Spleen (tissue), 11 donors: ENCODE results near the gene EYS. TPM values are rescaled to one million over a fixed set of nuclear protein-coding genes. Genes with fewer than 3 reads are reported as not detected.

Experiments
- DNase-seq: peaks from one replicate; pipeline ENCODE4 v3.0.0-alpha.2; 2020
- H3K27ac ChIP-seq, 8 donors: fragments of 200-600 bp; sonication (generic) in 7 of 8; 1 replicate in 4 of 8; 2 replicates in 4 of 8; pipeline versions ENCODE4 v1.5.0 to v1.8.0; 2016 to 2021; ENCODE audit warnings: inconsistent platforms in 4 of 8, mild to moderate bottlenecking in 4 of 8, moderate library complexity in 1 of 8
- H3K27me3 ChIP-seq, 7 donors: fragments of 200-600 bp; sonication (generic) in 6 of 7; replicated peaks in 1 of 7; 1 replicate in 4 of 7; 2 replicates in 3 of 7; pipeline versions ENCODE4 v1.5.0 to v1.8.0; 2016 to 2021; ENCODE audit warnings: inconsistent platforms in 3 of 7, mild to moderate bottlenecking in 1 of 7
- H3K36me3 ChIP-seq, 6 donors: fragments of 200-600 bp; sonication (generic) in 5 of 6; 1 replicate in 4 of 6; 2 replicates in 2 of 6; pipeline versions ENCODE4 v1.5.0 to v1.8.0; 2016 to 2021; ENCODE audit warnings: inconsistent platforms in 2 of 6
- H3K4me1 ChIP-seq, 6 donors: fragments of 200-600 bp; sonication (generic) in 5 of 6; 1 replicate in 3 of 6; 2 replicates in 3 of 6; pipeline versions ENCODE4 v1.5.0 to v1.8.0; 2016 to 2021; ENCODE audit warnings: inconsistent platforms in 3 of 6
- H3K4me3 ChIP-seq, 8 donors: fragments of 200-600 bp; sonication (generic) in 7 of 8; 1 replicate in 4 of 8; 2 replicates in 4 of 8; pipeline versions ENCODE4 v1.5.0 to v1.8.0; 2016 to 2021; ENCODE audit warnings: inconsistent platforms in 4 of 8, mild to moderate bottlenecking in 4 of 8, moderate library complexity in 2 of 8
- H3K9me3 ChIP-seq, 8 donors: fragments of 200-600 bp; sonication (generic) in 7 of 8; 1 replicate in 4 of 8; 2 replicates in 4 of 8; pipeline versions ENCODE4 v1.5.0 to v1.8.0; 2016 to 2021; ENCODE audit warnings: inconsistent platforms in 4 of 8
- POLR2A ChIP-seq, 3 donors: fragments of 450-650 bp; IDR thresholded peaks; one replicate each; pipeline ENCODE4 v1.5.1; 2017; ENCODE audit warnings: antibody characterized with exemption in 3 of 3, mild to moderate bottlenecking in 1 of 3
- POLR2AphosphoS5 ChIP-seq, 3 donors: sonication (generic); formaldehyde crosslinking; IDR thresholded peaks; one replicate each; pipeline ENCODE4 v1.5.1; 2017; ENCODE audit warnings: antibody characterized with exemption in 3 of 3
- WGBS, 5 donors: extraction: QIAGEN DNeasy Blood & Tissue Kit in 3 of 5; methylation state at CpG; one replicate each; pipeline versions ENCODE4 v1.1.5 to v1.1.7; 2013 to 2018; 5-methylcytosine and 5-hydroxymethylcytosine counted together
- intact Hi-C: fragments of 100-400 bp; cut with DNase I; formaldehyde crosslinking; loops from one replicate; pipeline ENCODE4 v1.15.0; 2023; ENCODE audit warnings: low total_unique reads
- polyA plus RNA-seq, 3 donors: library from polyadenylated mRNA; stranded (reverse); fragments of 200-250 nt; gene quantifications; one replicate each; pipeline ENCODE4 v1.2.1, GENCODE V29; 2013
- total RNA-seq, 7 donors: library from RNA; depleted of rRNA in 3 of 7; stranded (reverse); fragments of >200 nt in 3 of 7; fragmentation: NEBNext Ultra II Directional in 4 of 7; extraction: Animal tissue kit (Norgen Biotek cat#: 25700) in 4 of 7; gene quantifications; one replicate each; pipeline versions ENCODE4 v1.1.0 to v1.2.1, GENCODE V29; 2016 to 2021
- TF ChIP-seq, protein P1 (sequence below), 11 experiments: fragments of 200-600 bp in 7 of 11; fragments of 450-650 bp in 4 of 11; sonication (generic) in 4 of 11; IDR thresholded peaks in 8 of 11; conservative IDR thresholded peaks in 3 of 11; 1 replicate in 7 of 11; 2 replicates in 4 of 11; pipeline versions ENCODE4 v1.4.0 to v1.8.0; 2016 to 2021; ENCODE audit warnings: antibody characterized with exemption in 11 of 11, inconsistent platforms in 4 of 11, mild to moderate bottlenecking in 1 of 11
- donor health status: healthy with polysubstance abuse.
- donor health status: DM: no; HTN: no; CAD: no; lungs with moderate emphysema.
- donor health status: DM: no; HTN: no; CAD: no.
- donor health status: Bipolar disorder and iron deficiency.
- donor health status: healthy.
- donor health status: DM: no; HTN: no; CAD: no.
- donor health status: DM: yes; HTN: yes; CAD: no.

The EYS gene
- total and polyA plus RNA-seq, 10 donors: under 0.01 to 0.72 (median 0.28) TPM; not detected in 5

DNA sequence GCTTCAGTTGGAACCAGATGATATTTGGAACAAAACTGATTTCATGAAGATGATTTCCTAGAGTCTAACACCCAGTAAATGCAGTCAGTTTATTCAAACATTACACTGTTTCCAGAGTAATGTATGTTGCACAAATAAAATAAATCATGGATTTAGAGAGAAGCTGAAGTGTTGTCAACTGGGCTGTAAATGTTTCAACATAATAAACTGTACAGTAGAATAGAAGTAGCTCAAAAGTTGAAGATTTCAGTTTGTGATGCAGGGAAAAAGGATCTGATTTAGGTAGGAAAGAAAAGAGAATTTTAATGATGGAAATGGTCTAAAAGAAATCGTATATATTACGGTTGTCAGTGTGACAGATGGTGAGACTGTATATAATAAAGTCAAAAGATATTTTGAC is 985.2 kb downstream of the EYS start:
- no peaks in the 10 kb centered on the region for H3K4me1 ChIP-seq
- no peak overlapping the region for H3K4me3 ChIP-seq
- TF ChIP-seq, protein P1, sequence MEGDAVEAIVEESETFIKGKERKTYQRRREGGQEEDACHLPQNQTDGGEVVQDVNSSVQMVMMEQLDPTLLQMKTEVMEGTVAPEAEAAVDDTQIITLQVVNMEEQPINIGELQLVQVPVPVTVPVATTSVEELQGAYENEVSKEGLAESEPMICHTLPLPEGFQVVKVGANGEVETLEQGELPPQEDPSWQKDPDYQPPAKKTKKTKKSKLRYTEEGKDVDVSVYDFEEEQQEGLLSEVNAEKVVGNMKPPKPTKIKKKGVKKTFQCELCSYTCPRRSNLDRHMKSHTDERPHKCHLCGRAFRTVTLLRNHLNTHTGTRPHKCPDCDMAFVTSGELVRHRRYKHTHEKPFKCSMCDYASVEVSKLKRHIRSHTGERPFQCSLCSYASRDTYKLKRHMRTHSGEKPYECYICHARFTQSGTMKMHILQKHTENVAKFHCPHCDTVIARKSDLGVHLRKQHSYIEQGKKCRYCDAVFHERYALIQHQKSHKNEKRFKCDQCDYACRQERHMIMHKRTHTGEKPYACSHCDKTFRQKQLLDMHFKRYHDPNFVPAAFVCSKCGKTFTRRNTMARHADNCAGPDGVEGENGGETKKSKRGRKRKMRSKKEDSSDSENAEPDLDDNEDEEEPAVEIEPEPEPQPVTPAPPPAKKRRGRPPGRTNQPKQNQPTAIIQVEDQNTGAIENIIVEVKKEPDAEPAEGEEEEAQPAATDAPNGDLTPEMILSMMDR (IDR thresholded peaks at IDR 0.05 in 8 of 11, conservative IDR thresholded peaks at IDR 0.05 in 3 of 11): no peak
- TF ChIP-seq POLR2AphosphoS5 (IDR thresholded peaks at IDR 0.05) (no peak), POLR2A (IDR thresholded peaks at IDR 0.05) (no peak)
- intact Hi-C loops: no loop called here
- DNase-seq: no peak
- no peaks in the 10 kb centered on the region for H3K27me3 ChIP-seq
- H3K27ac ChIP-seq: no peak overlapping the region
- no peaks in the 10 kb centered on the region for H3K9me3 ChIP-seq
- 88 to 97% (median 92%) methylated on average over 2 of the region's 2 CpGs for whole genome bisulfite sequencing, 5 donors
- H3K36me3 ChIP-seq: no peaks in the 10 kb centered on the region

DNA sequence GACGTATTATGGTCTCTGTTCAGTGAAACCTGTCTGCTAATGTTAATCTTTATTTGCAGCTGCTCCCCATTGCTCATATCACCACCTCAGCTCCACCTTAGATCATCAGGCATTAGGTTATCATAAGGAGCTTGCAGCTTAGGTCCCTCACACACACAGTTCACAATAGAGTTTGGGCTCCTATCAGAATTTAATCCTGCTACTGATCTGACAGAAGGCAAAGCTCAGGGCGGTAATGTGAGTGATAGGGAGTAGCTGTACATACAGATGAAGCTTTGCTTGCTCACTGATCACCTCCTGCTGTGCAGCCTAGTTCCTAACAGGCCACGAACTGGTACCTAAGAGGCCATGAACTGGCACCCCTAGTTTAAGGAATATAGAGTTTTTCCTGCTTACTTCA is 989.7 kb downstream of the EYS start:
- Histone ChIP-seq H3K36me3 (no peaks in the 10 kb centered on the region), H3K27me3 (no peaks in the 10 kb centered on the region), H3K4me1 (no peaks in the 10 kb centered on the region), H3K27ac (no peak overlapping the region), H3K9me3 (peaks cover 0 to 6% (median 0%) of the 10 kb centered on the region in 8 donors), H3K4me3 (no peak overlapping the region)
- intact Hi-C loops: no loop called here
- TF ChIP-seq, protein P1 (IDR thresholded peaks at IDR 0.05 in 8 of 11, conservative IDR thresholded peaks at IDR 0.05 in 3 of 11): no peak
- TF ChIP-seq POLR2A (IDR thresholded peaks at IDR 0.05): no peak
- TF ChIP-seq POLR2AphosphoS5 (IDR thresholded peaks at IDR 0.05): no peak
- 81 to 93% (median 89%) methylated on average over 3 of the region's 3 CpGs for WGBS, 5 donors
- DNase-seq: no peak

DNA sequence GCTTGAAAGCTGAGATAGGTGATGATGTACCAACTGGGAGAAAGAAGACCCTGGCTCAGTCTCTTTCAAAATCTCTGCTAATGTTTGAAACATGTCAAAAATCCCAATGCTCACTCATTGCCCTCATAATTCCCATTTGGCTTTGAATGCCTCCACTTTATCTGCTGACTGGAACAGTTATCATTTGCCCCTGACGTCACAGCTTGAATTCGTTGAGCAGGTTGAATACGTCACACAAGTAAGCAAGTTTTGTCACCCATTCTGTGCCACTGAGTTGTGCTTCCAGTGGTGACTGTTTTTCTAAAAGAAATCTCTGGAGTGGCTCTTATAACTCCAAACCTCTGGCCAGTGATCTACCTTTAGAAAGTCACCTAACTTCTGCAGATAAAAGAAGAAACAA is 991.4 kb downstream of the EYS start:
- H3K36me3 ChIP-seq: no peaks in the 10 kb centered on the region
- no peaks in the 10 kb centered on the region for H3K4me1 ChIP-seq
- WGBS, 5 donors: 81 to 94% (median 90%) methylated on average over 3 of the region's 3 CpGs
- H3K27me3 ChIP-seq: no peaks in the 10 kb centered on the region
- DNase-seq: no peak
- H3K27ac ChIP-seq: no peak overlapping the region
- H3K4me3 ChIP-seq: no peak overlapping the region
- intact Hi-C loops: no loop called here
- TF ChIP-seq POLR2A (IDR thresholded peaks at IDR 0.05) (no peak), POLR2AphosphoS5 (IDR thresholded peaks at IDR 0.05) (no peak)
- TF ChIP-seq, protein P1 (IDR thresholded peaks at IDR 0.05 in 8 of 11, conservative IDR thresholded peaks at IDR 0.05 in 3 of 11): no peak
- peaks cover 0 to 7% (median 0%) of the 10 kb centered on the region in 8 donors for H3K9me3 ChIP-seq

DNA sequence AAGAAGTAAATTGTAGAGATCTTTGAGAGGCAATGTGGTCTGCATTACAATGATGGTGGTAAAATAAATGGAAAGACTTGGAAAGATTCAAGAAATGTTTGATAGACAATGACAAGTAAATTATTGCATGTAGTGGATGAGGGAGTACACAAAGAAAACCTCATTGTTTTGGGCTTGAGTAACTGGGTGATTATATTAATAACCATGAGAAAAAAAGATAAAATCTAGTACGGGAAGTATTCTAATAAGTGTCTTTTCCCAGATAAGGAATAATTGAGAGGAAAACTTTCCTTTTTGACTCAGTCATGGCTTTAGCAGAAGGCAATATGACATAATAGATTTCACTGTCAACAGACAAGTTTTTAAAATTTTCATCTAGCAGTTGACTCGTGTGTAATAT is 993.0 kb downstream of the EYS start:
- H3K4me3 ChIP-seq: no peak overlapping the region
- H3K27ac ChIP-seq: no peak overlapping the region
- WGBS, 5 donors: 40 to 73% (median 60%) methylated on average over 2 of the region's 2 CpGs
- H3K4me1 ChIP-seq: no peaks in the 10 kb centered on the region
- H3K9me3 ChIP-seq: peaks cover 0 to 7% (median 0%) of the 10 kb centered on the region in 8 donors
- no peaks in the 10 kb centered on the region for H3K36me3 ChIP-seq
- H3K27me3 ChIP-seq: no peaks in the 10 kb centered on the region
- no peak for DNase-seq
- TF ChIP-seq POLR2A (IDR thresholded peaks at IDR 0.05) (no peak), POLR2AphosphoS5 (IDR thresholded peaks at IDR 0.05) (no peak)
- TF ChIP-seq, protein P1 (IDR thresholded peaks at IDR 0.05 in 8 of 11, conservative IDR thresholded peaks at IDR 0.05 in 3 of 11): no peak
- intact Hi-C loops: no loop called here
